Measurements from ENCODE around the gene AFF1. TPM values are rescaled to one million over a fixed set of nuclear protein-coding genes. Genes with fewer than 3 reads are reported as not detected.
A peak's percentile ranks its signal among the peaks of the same experiment; 100 is the strongest.

The AFF1 gene
- total and polyA plus RNA-seq, 2 of the 4 experiments (the other 2 are of a cell fraction) = 7.0 to 9.6 TPM

DNA sequence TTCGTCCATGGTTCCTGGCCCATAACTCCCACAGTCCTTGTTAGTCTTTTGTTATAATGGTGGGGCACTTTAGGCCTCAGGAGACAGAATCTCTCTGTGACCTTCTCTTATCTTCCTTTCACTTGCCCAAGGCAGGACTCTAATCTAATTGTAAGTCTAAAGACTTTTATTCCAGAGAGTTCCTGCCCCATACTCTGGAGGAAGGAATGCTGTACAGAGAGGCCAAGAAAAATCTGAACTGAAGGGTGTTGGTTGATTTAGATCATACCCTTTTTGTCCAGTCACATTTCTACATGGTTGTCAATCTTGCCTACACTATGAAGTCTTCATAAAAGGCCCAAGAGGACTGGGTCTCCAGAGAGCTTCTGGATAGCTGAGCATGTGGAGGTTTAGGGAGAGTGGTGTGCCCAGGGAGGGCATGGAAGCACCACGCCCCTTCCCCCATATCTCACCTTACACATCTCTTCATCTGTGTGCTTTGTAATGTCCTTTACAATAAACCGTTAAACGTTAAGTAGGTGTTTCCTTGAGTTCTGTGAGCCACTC is 84.5 kb downstream of the AFF1 start:
- ChIA-PET CTCF (interaction anchor here (0.5 kb wide), 1 partner anchor 305 kb away, joined by 3 read pairs; no protein-coding TSS in a partner anchor), POLR2A (ENCODE audit: unreplicated experiment) (no interaction called here)
- H3K9me3 ChIP-seq (ENCODE audit: control insufficient read depth, insufficient read depth, low read length) = no peaks in the 10 kb centered on the region
- H4K5ac ChIP-seq (ENCODE audit: low read depth, low read length) = 0 out of 2 replicates have a peak overlapping the region, but pooled peaks have one; percentile 22
- no peak overlapping the region for H3K9ac ChIP-seq (ENCODE audit: low read depth, low read length)
- H4K8ac ChIP-seq (ENCODE audit: low read depth in 2 of 2, low read length in 2 of 2) = 0 out of 4 replicates have a peak overlapping the region, but pooled peaks of 1 of the 2 experiments have one; percentile 6
- no peak overlapping the region for H2BK5ac ChIP-seq (ENCODE audit: low read depth, low read length, poor library complexity, severe bottlenecking)
- H3K56ac ChIP-seq (ENCODE audit: extremely low read depth, insufficient read depth, low read length) = no peak overlapping the region
- no peaks in the 10 kb centered on the region for H3K27me3 ChIP-seq (ENCODE audit: control insufficient read depth, insufficient read depth, low read length)
- dilution Hi-C loops (cut with HindIII; ENCODE audit: low sequenced_read_pairs, unreplicated experiment) (no loop called here), intact Hi-C loops (cut with micrococcal nuclease) (no loop called here), in situ Hi-C loops (cut with MboI; ENCODE audit: low sequenced_read_pairs) (no loop called here)
- H3K36me3 ChIP-seq (ENCODE audit: control insufficient read depth, insufficient read depth, low read length) = no peaks in the 10 kb centered on the region
- 100% methylated on average over 1 of the region's 4 CpGs; no CpG with 5 or more reads in 1 of the 2 experiments for WGBS, 2 experiments (ENCODE audit: extremely low coverage in 2 of 2, insufficient read length in 1 of 2)
- peaks cover 6% of the 10 kb centered on the region for H3K4me1 ChIP-seq (ENCODE audit: control insufficient read depth, insufficient read depth, low read length)
- H2BK15ac ChIP-seq (ENCODE audit: low read depth, low read length) = peak overlapping the region; percentile 51; the same call in 1 of the 3 replicates
- H2AK9ac ChIP-seq (replicated peaks; ENCODE audit: low read depth, low read length, poor library complexity) = no peak overlapping the region
- H3K79me1 ChIP-seq (ENCODE audit: low read depth in 1 of 2, low read length in 2 of 2) = peaks cover 16 to 54% of the 10 kb centered on the region in 2 experiments
- H4K20me1 ChIP-seq (ENCODE audit: insufficient read depth, low read length) = no peaks in the 10 kb centered on the region
- no peak overlapping the region for H3K23ac ChIP-seq (ENCODE audit: low read depth, low read length)
- no peak overlapping the region for H3K27ac ChIP-seq (ENCODE audit: insufficient read depth, low read length)
- H2AK5ac ChIP-seq (ENCODE audit: low read depth, low read length) = peak overlapping the region; percentile 79; the same call in 1 of the 2 replicates
- 0 out of 2 replicates have a peak overlapping the region, but pooled peaks have one; percentile 15 for H2BK120ac ChIP-seq (ENCODE audit: low read depth, low read length)
- H2BK20ac ChIP-seq (ENCODE audit: low read depth, low read length) = 0 out of 2 replicates have a peak overlapping the region, but pooled peaks have one; percentile 32
- no peak overlapping the region for H3K14ac ChIP-seq (replicated peaks; ENCODE audit: low read depth, low read length)
- no peak overlapping the region for H2AFZ ChIP-seq (replicated peaks; ENCODE audit: low read length, poor library complexity)
- H3K4me3 ChIP-seq (ENCODE audit: insufficient read depth, low read depth, low read length) = no peak overlapping the region
- TF ChIP-seq MXI1 (IDR thresholded peaks at IDR 0.05; ENCODE audit: borderline replicate concordance, low read depth, low read length) (no peak), BHLHE40 (IDR thresholded peaks at IDR 0.05; ENCODE audit: low read depth, low read length) (no peak), RCOR1 (IDR thresholded peaks at IDR 0.05; ENCODE audit: insufficient replicate concordance, low read length) (no peak), FOS (IDR thresholded peaks at IDR 0.05; ENCODE audit: low read depth, low read length) (no peak), MAZ (IDR thresholded peaks at IDR 0.05; ENCODE audit: borderline replicate concordance, low read depth, low read length) (no peak), NFE2L2 (IDR thresholded peaks at IDR 0.05; ENCODE audit: low read depth, low read length) (no peak), CEBPB (IDR thresholded peaks at IDR 0.05; ENCODE audit: low read depth, low read length) (no peak)
- TF ChIP-seq, protein P1, sequence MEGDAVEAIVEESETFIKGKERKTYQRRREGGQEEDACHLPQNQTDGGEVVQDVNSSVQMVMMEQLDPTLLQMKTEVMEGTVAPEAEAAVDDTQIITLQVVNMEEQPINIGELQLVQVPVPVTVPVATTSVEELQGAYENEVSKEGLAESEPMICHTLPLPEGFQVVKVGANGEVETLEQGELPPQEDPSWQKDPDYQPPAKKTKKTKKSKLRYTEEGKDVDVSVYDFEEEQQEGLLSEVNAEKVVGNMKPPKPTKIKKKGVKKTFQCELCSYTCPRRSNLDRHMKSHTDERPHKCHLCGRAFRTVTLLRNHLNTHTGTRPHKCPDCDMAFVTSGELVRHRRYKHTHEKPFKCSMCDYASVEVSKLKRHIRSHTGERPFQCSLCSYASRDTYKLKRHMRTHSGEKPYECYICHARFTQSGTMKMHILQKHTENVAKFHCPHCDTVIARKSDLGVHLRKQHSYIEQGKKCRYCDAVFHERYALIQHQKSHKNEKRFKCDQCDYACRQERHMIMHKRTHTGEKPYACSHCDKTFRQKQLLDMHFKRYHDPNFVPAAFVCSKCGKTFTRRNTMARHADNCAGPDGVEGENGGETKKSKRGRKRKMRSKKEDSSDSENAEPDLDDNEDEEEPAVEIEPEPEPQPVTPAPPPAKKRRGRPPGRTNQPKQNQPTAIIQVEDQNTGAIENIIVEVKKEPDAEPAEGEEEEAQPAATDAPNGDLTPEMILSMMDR (conservative IDR thresholded peaks at IDR 0.05; ENCODE audit: low read depth, low read length) = no peak
- TF ChIP-seq, protein P2, sequence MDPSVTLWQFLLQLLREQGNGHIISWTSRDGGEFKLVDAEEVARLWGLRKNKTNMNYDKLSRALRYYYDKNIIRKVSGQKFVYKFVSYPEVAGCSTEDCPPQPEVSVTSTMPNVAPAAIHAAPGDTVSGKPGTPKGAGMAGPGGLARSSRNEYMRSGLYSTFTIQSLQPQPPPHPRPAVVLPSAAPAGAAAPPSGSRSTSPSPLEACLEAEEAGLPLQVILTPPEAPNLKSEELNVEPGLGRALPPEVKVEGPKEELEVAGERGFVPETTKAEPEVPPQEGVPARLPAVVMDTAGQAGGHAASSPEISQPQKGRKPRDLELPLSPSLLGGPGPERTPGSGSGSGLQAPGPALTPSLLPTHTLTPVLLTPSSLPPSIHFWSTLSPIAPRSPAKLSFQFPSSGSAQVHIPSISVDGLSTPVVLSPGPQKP (IDR thresholded peaks at IDR 0.05; ENCODE audit: borderline replicate concordance, low read depth, low read length) = no peak
- no TSS peak for BruUV-seq (replicated peaks)
- no peak for DNase-seq
- H3K18ac ChIP-seq (ENCODE audit: low read depth, low read length) = peak overlapping the region; percentile 7; the same call in 1 of the 2 replicates
- no peak; the same call in 1 of the 2 replicates for ATAC-seq (ENCODE audit: low read depth)
- H3K9me1 ChIP-seq (ENCODE audit: insufficient read depth, low read length) = peaks cover 5% of the 10 kb centered on the region
- H4K91ac ChIP-seq (ENCODE audit: insufficient read depth, low read depth, low read length) = no peak overlapping the region
- H3K4me2 ChIP-seq (ENCODE audit: low read depth, low read length) = no peak overlapping the region
- no peak overlapping the region for H3K4ac ChIP-seq (ENCODE audit: low read depth, low read length)

All from IMR-90 (cell line).